GM18909 (cell line): ENCODE data around the gene ZNF385C.

Experiments used
- ATAC-seq: cut with Tn5 transposase; IDR thresholded peaks from one replicate; pipeline ENCODE4 v1.9.1; 2021; ENCODE audit warnings: mild to moderate bottlenecking; ENCODE audit not compliant: unreplicated experiment, poor library complexity

ZNF385C gene

GRCh38 chr17:42000413-42001133 is 97.7 kb downstream of the ZNF385C start:
- ATAC-seq = no peak

GRCh38 chr17:41998497-41998896 is 99.8 kb downstream of the ZNF385C start:
- ATAC-seq = no peak

DNA sequence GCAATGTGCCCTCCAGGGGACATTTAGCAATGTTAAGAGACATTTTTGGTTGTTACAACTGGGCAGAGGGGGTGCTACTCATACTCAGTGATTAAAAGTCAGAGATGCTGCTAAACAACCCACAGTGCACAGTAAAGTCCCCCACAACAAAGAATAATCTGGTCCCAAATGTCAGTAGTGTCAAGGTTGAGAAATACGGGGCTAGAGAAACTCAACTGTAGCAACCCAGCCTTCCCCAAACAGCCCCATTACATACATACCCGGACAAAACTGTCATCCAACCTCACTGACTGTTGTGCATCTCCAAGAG is 101.5 kb downstream of the ZNF385C start:
- no peak for ATAC-seq

DNA sequence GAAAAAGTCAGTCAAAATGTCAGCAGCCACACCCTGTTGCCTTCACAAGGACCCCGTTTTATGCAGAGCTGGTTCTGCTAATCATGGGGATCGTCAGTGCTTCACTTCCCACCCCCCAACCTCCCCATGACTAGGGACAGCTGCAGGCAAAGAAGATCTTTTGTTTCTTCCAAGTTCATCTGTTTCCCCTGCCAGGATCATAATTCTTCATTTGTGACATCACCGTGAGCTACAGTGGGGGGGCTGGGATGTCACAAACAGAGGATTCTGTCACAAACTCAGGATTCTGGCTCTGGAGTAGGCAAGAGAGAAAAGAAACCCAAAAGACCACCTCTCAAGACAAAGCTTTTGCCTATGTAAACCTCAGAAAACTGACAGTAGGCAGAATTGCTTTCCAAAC is 105.7 kb downstream of the ZNF385C start:
- no peak for ATAC-seq

DNA sequence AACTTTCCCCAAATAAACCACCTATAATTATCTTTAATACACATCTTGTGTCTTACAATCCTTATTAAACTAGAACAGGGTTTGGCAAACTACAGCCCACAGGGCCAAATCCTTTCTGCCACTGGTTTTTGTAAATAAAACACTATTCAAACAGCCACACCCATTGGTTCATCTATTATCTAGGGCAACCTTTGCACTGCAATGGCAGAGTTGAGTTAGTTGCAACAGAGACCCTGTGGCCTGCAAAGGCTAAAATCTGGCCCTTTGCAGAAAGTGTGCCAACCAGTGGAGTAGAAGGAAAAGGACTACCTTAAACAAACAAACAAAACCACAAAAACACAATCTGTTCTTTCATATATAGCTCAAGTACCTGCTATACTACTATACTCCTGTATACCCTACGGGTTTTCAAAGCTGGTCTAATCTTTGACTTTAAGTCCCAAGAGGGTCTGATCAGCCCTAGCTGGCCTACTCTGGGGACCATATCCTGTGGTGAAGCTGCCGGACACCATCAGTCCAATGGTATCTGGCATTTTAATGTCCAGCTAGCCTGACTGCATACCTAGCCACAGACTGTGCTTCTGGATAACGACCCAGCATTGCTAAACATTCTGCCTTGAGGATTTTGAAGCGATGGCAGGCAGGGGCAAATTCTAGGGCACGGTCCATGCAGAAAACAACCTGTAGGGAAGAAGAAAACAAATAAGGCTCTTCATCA is 108.4 kb downstream of the ZNF385C start:
- no peak for ATAC-seq

DNA sequence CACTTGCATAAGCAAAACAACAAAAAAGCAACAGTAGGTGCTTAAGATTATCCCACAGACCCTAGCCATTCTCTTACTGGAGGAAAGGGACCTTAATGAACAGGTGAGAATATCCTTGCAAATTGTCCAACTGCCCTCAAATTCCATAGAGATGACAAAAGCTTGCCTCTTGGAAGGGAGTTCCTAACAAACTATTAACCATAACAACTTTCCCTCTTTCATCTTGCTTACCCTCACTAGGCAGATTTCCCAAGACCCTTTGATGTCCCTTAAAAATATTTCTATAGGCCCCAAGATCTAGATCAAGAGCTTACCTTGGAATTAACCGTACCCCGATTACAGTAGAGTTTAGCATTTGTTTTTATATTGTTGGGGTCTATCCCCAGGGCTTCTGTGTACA is 109.9 kb downstream of the ZNF385C start:
- no peak for ATAC-seq

DNA sequence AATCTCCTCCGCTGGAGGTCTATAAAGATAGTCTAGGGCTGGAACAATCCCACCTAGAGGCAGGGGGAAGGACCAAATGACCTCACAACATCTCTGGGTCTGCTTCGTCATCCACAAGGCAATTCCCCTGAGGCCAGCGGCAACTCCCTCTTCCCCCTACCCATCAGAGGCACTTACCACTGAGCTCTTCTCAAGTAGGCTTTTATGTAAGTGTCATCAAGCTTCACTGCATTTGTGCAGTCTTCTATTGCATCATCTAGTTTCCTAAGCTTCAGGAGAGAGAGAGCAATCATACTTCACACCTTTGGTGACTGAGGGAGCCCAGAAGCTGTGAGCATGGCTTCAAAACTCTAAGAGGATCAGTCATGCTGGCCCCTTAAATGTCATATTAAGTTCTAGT is 110.6 kb downstream of the ZNF385C start:
- no peak for ATAC-seq

DNA sequence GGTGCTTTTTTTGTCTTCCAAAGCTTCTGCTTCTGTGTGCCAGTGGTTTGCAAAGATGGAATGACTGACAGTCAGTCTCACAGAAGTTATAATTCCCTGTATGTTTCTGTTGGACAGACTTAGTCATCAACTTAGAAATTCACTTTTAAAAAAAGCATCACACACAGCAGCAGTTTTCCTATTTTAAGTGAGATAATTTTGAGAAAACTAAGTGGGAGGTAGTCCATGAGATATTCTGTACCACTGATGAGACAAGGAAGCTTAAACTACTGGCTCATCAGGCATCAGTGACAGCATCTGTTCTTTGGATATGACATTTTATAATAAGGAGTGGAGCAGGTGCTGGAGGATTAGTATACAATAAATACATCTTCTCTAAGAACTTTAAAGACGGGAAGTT is 111.6 kb downstream of the ZNF385C start:
- ATAC-seq = no peak

- no peak for ATAC-seq
Measured at GRCh38 chr17:41985919-41986318, 112.4 kb downstream of the ZNF385C start.

- ATAC-seq = no peak
Measured at GRCh38 chr17:41984454-41984853, 113.8 kb downstream of the ZNF385C start.

- no peak for ATAC-seq
Measured at GRCh38 chr17:41982026-41982760, 116.1 kb downstream of the ZNF385C start.

- ATAC-seq = no peak
Measured at GRCh38 chr17:41977991-41978390, 120.3 kb downstream of the ZNF385C start.

DNA sequence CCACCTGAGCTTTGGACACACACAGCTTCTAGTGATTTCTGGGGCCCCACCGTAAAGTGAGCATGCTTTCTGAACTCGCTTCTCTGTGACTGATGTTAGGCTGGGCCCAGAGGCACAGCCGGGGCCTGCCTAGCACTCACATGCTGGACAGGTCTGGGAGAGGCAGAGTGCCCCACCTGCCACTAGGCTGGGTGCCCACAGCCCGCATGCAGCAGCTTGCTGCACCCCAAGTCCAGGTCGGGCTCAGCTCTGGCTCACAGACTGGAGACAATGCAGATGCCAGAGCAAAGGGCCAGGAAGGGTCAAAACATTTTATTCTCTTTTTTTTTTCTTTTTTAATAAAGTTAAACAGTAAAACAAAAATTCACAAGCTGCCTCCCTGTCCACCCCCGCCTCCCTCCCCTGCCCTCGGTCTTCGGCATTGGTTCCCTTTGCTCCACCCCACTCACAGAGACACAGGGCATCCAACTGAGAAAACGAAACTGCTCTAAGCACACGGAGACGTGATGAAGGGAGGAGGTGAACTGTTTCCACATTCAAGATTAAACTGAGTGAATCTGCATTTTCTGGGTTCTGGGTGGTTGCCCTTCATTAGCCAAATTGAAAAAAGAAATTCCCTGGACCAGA is 122.0 kb downstream of the ZNF385C start:
- ATAC-seq = no peak
